Measurements from ENCODE around the gene YWHAQ.
"Not testable (repeated sequence)": the region's sequence is repeated elsewhere in the genome, so short reads cannot be mapped to it uniquely, and the experiment has no call there.

YWHAQ gene

DNA sequence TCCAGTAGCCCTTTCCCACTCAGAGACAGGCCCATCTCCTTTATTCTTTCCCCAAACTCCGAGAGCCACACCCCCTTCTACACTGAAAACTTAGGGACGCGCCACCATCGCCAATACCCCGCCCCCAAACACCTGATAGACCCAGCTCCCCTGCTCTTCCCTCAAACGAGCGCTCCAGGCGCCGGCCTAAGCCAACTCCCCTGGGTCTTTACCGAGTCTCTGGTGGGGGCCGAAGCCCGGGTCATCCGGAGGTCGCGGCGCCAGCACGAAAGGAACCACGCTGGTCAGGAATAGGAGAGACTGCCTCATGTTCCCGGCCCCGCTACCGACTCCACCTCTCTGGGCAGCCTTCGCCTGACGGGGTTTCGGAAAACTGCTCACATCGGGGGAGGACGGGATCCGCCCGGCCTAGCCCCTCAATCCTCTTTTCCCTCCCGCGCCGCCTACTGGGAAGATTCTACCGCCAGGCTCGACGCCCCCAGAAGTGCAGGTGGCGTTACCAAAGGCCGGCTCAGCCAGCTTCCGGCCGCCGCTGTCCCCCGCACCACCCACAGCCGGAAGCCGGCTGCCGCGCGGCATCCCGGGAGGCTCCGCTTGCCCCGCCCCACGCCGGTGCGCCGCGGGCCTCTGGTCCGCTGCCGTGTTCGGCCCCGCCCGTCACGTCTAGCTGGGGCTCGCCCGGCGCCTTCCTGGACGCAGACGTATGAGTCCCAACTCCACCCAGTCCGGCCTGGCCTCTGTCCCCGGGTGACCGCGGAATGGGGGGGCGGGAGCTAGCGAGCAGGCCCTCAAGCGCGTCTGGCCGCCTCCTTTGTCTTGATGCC is 75.3 kb downstream of the YWHAQ start, which contains the start of gene ADAM17:
Gene ADAM17, minus strand, starts transcription at position 534 of the 824 bp plus-strand sequence. Its CDS starts 225 bp downstream, at position 309.
- peak within 1 kb of the TSS; percentile 89 for H3K27ac ChIP-seq (ENCODE audit: insufficient read depth, low read length, poor library complexity, severe bottlenecking)
- peaks cover 12% of the 10 kb centered on the region for H3K4me1 ChIP-seq (ENCODE audit: control insufficient read depth, insufficient read depth, low read length, poor library complexity, severe bottlenecking)
- no peaks in the 10 kb centered on the region for H3K27me3 ChIP-seq (replicated peaks; ENCODE audit: control insufficient read depth, insufficient read depth, low read length, poor library complexity, severe bottlenecking)
- H3K36me3 ChIP-seq (ENCODE audit: control insufficient read depth, insufficient read depth, low read length), result no peaks in the 10 kb centered on the region
- H3K9me3 ChIP-seq (ENCODE audit: control insufficient read depth, low read length), result no peaks in the 10 kb centered on the region
- peak within 1 kb of the TSS; percentile 80 for H3K4me3 ChIP-seq (ENCODE audit: insufficient read depth, low read depth, low read length, poor library complexity, severe bottlenecking)
- DNase-seq, result peak; percentile 71 to 79 (median 72)

DNA sequence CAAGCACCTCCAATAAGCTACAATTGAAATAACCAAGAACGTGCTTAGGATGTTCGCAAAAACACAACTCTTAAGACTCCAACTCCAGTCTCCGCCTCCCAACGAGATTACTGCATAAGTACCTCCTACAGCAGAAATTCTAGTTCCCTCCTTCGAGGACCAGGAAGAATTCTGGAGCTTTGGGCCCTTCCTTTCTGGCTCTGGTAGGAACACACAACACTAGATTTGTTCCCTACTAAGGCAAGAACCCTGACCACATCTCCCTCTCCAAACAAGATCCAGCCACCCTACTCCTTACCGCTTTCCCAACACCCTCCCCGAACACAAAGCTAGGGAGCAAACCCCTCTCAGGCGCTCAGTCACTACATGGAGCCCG is 75.9 kb downstream of the YWHAQ start:
- H3K4me1 ChIP-seq (ENCODE audit: control insufficient read depth, insufficient read depth, low read length, poor library complexity, severe bottlenecking), result peaks cover 12% of the 10 kb centered on the region
- H3K4me3 ChIP-seq (ENCODE audit: insufficient read depth, low read depth, low read length, poor library complexity, severe bottlenecking), result peak overlapping the region; percentile 80
- no peaks in the 10 kb centered on the region for H3K9me3 ChIP-seq (ENCODE audit: control insufficient read depth, low read length)
- peak in 2 of 3 donors; percentile 8 to 9 for DNase-seq
- H3K27ac ChIP-seq (ENCODE audit: insufficient read depth, low read length, poor library complexity, severe bottlenecking), result peak overlapping the region; percentile 89
- H3K27me3 ChIP-seq (replicated peaks; ENCODE audit: control insufficient read depth, insufficient read depth, low read length, poor library complexity, severe bottlenecking), result no peaks in the 10 kb centered on the region
- H3K36me3 ChIP-seq (ENCODE audit: control insufficient read depth, insufficient read depth, low read length), result no peaks in the 10 kb centered on the region

DNA sequence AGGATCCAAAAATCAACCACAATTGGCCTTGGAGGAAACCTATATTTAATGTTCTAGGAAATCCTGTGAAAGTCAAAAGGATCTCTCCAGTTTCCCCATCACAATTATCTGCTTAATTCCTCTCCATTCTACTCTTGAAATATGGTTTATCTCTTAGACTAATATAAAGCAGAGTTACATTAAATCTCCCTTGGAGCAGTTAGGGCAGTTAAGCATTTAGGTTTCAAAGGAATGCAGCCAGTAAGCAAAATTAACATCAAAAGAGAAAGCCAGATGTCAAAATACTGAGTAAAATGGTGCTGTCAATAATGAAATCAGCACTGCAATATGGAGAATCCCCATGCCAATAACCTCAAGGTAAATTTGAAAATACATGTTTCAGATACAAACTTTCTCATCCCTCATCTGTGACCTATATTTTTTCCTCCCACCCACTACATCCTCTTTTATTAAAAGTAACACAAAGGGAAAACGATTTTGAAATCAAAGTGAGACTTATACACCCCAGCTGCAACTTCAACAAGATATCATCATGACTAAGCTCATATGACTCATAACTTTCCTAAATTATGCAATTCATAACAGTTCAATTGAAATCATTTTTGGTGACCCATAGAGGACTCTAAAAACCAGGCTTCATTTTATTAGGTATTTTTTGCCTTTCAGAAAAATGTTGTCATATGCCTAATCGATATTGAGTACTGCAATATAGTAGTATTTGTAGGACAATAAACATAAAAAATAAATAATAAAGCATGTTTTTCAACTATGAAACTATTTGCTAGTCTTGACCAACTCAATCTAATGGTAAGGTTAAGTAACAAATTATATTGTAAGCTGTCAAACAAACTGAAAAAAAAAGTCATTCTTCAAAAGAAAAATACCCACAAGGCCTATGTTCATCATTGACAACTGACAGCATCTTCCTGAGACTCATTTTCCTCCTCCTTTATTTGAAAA is 78.3 kb downstream of the YWHAQ start:
- Histone ChIP-seq H3K27ac (ENCODE audit: insufficient read depth, low read length, poor library complexity, severe bottlenecking) (peak overlapping the region; percentile 36), H3K36me3 (ENCODE audit: control insufficient read depth, insufficient read depth, low read length) (no peaks in the 10 kb centered on the region), H3K4me1 (ENCODE audit: control insufficient read depth, insufficient read depth, low read length, poor library complexity, severe bottlenecking) (peaks cover 22% of the 10 kb centered on the region), H3K27me3 (replicated peaks; ENCODE audit: control insufficient read depth, insufficient read depth, low read length, poor library complexity, severe bottlenecking) (no peaks in the 10 kb centered on the region), H3K4me3 (ENCODE audit: insufficient read depth, low read depth, low read length, poor library complexity, severe bottlenecking) (no peak overlapping the region), H3K9me3 (ENCODE audit: control insufficient read depth, low read length) (no peaks in the 10 kb centered on the region)
- no peak for DNase-seq

DNA sequence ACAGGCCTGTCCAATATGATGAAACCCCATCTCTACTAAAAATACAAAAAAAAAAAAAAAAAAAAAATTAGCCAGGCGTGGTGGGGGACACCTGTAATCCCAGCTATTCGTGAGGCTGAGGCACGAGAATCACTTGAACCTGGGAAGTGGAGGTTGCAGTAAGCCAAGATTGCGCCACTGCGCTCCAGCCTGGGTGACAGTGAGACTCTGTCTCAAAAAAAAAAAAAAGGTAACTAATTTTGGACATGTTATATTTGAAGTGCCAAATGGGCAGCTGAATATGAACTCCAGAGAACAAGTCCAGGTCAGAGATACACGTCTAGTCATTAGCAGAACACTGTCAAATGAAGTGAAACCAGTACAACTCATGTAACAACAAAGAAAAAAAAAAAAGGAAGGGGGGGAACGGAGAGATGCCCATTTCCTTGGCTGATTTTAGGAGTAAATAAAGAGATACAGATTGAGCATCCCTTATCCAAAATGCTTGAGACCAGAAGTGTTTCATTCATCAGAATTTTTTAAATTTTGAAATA is 79.9 kb downstream of the YWHAQ start:
- not testable (repeated sequence) for H3K27ac ChIP-seq (ENCODE audit: insufficient read depth, low read length, poor library complexity, severe bottlenecking); H3K36me3 ChIP-seq (ENCODE audit: control insufficient read depth, insufficient read depth, low read length); H3K27me3 ChIP-seq (replicated peaks; ENCODE audit: control insufficient read depth, insufficient read depth, low read length, poor library complexity, severe bottlenecking); DNase-seq; H3K4me3 ChIP-seq (ENCODE audit: insufficient read depth, low read depth, low read length, poor library complexity, severe bottlenecking); H3K9me3 ChIP-seq (ENCODE audit: control insufficient read depth, low read length)
- peaks cover 20% of the 10 kb centered on the region for H3K4me1 ChIP-seq (ENCODE audit: control insufficient read depth, insufficient read depth, low read length, poor library complexity, severe bottlenecking)

DNA sequence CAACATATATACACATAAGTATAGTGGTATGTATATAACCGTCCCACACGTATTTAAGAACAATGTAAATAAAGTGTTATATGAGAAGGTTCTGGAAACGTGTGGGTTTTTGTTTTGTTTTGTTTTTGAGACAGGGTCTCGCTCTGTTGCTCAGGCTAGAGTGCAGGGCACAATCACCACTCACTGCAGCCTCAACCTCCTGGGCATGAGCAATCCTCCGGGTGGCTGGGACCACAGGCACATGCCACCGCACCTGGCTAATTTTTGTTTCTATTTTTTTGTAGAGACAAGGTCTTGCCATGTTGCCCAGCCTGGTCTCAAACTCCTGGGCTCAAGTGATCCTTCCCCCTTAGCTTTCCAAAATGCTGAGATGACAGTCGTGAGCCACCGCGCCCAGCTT is 81.4 kb downstream of the YWHAQ start:
- no peaks in the 10 kb centered on the region for H3K27me3 ChIP-seq (replicated peaks; ENCODE audit: control insufficient read depth, insufficient read depth, low read length, poor library complexity, severe bottlenecking)
- no peaks in the 10 kb centered on the region for H3K9me3 ChIP-seq (ENCODE audit: control insufficient read depth, low read length)
- no peak overlapping the region for H3K27ac ChIP-seq (ENCODE audit: insufficient read depth, low read length, poor library complexity, severe bottlenecking)
- H3K36me3 ChIP-seq (ENCODE audit: control insufficient read depth, insufficient read depth, low read length), result no peaks in the 10 kb centered on the region
- H3K4me1 ChIP-seq (ENCODE audit: control insufficient read depth, insufficient read depth, low read length, poor library complexity, severe bottlenecking), result peaks cover 20% of the 10 kb centered on the region
- DNase-seq, result no peak
- no peak overlapping the region for H3K4me3 ChIP-seq (ENCODE audit: insufficient read depth, low read depth, low read length, poor library complexity, severe bottlenecking)

DNA sequence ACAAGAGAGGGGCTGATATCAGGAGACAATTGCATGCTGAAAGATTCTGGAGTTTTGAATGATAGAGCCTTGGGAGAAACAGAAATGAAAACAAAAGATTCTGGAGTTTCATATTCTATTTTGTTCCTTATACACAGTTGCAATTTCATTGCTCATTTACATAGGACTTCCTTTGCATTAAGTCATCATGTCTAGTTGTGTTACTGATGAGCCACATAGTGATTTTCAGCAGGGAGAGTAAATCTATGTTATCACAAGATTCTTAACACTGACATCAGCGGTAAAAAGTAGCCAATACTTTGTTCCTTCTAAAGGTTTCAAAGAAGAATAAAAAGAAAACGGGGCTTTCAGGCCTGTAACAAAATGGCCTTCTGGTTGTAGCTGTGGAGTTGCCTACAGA is 82.3 kb downstream of the YWHAQ start:
- Histone ChIP-seq H3K4me1 (ENCODE audit: control insufficient read depth, insufficient read depth, low read length, poor library complexity, severe bottlenecking) (peaks cover 20% of the 10 kb centered on the region), H3K9me3 (ENCODE audit: control insufficient read depth, low read length) (no peaks in the 10 kb centered on the region), H3K27me3 (replicated peaks; ENCODE audit: control insufficient read depth, insufficient read depth, low read length, poor library complexity, severe bottlenecking) (no peaks in the 10 kb centered on the region), H3K27ac (ENCODE audit: insufficient read depth, low read length, poor library complexity, severe bottlenecking) (no peak overlapping the region), H3K4me3 (ENCODE audit: insufficient read depth, low read depth, low read length, poor library complexity, severe bottlenecking) (no peak overlapping the region), H3K36me3 (ENCODE audit: control insufficient read depth, insufficient read depth, low read length) (no peaks in the 10 kb centered on the region)
- DNase-seq, result no peak

DNA sequence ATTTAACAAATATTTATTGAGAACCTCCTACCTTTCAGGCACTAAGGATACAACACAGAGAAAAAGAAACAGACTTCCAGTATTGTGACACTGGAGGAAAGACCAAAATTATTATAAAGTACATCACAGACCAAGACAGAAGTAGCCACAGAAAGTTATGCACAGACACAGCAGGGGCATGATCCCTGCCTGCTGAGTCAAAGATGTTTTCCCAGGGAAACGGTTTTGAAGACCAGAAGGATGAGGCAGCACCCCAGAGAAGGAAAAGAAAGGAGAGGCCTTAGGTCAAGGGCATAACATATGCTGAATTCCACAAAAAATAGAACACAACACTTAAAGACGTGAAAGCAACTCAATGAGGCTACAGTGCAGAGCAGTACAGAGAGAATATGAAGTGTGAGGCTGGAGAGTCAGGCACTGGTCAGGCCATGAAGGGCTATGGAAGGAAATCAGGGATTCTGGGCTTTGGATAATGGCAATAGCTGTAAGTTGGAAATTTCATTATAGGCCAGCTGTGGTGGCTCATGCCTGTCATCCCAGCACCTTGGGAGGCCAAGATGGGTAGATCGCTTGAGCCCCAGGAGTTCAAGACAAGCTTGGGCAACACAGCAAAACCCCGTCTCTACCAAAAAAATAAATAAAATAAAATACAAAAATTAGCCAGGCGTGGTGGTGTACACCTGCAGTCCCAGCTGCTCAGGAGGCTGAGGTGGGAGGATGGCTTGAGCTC is 83.4 kb downstream of the YWHAQ start:
- no peak overlapping the region for H3K27ac ChIP-seq (ENCODE audit: insufficient read depth, low read length, poor library complexity, severe bottlenecking)
- DNase-seq, result no peak
- H3K4me3 ChIP-seq (ENCODE audit: insufficient read depth, low read depth, low read length, poor library complexity, severe bottlenecking), result no peak overlapping the region
- H3K9me3 ChIP-seq (ENCODE audit: control insufficient read depth, low read length), result no peaks in the 10 kb centered on the region
- H3K36me3 ChIP-seq (ENCODE audit: control insufficient read depth, insufficient read depth, low read length), result no peaks in the 10 kb centered on the region
- H3K27me3 ChIP-seq (replicated peaks; ENCODE audit: control insufficient read depth, insufficient read depth, low read length, poor library complexity, severe bottlenecking), result no peaks in the 10 kb centered on the region
- H3K4me1 ChIP-seq (ENCODE audit: control insufficient read depth, insufficient read depth, low read length, poor library complexity, severe bottlenecking), result peaks cover 23% of the 10 kb centered on the region

DNA sequence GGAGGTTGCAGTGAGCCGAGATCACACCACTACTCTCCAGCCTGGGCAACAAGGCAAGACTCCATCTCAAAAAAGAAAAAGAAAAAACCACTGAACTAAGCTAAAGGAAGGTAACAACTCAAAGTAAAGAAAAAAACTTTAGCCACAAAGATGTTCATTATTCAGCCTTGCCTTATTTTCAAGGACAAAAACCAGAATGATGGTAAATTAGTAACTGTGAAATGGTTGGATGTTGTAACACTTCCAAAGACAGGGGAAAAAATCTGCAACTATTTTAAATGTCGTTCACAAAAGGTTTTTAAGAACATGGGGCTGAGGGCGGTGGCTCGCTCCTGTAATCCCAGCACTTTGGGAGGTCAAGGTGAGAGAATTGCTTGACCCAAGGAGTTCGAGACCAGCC is 85.3 kb downstream of the YWHAQ start:
- H3K27ac ChIP-seq (ENCODE audit: insufficient read depth, low read length, poor library complexity, severe bottlenecking), result no peak overlapping the region
- H3K27me3 ChIP-seq (replicated peaks; ENCODE audit: control insufficient read depth, insufficient read depth, low read length, poor library complexity, severe bottlenecking), result no peaks in the 10 kb centered on the region
- DNase-seq, result no peak
- no peaks in the 10 kb centered on the region for H3K36me3 ChIP-seq (ENCODE audit: control insufficient read depth, insufficient read depth, low read length)
- peaks cover 23% of the 10 kb centered on the region for H3K4me1 ChIP-seq (ENCODE audit: control insufficient read depth, insufficient read depth, low read length, poor library complexity, severe bottlenecking)
- H3K9me3 ChIP-seq (ENCODE audit: control insufficient read depth, low read length), result no peaks in the 10 kb centered on the region
- H3K4me3 ChIP-seq (ENCODE audit: insufficient read depth, low read depth, low read length, poor library complexity, severe bottlenecking), result no peak overlapping the region

DNA sequence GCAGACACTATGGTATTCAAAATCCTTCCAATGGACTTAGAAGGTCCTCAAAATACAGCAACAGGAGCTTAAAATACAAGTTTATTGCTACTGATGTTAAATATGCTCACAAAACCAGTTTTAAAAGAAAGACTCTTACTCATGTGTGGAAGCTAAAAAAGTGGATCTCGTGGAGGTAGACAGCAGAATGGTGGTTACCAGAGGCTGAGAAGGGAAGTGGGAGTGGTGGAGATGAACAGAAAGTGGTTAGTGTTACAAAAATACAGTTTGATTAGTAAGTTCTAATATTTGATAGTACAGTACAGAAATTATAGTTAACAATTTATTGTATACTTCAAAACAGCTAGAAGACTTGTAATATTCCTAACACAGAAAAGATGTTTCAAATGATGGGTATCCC is 87.2 kb downstream of the YWHAQ start:
- Histone ChIP-seq H3K9me3 (ENCODE audit: control insufficient read depth, low read length) (no peaks in the 10 kb centered on the region), H3K4me3 (ENCODE audit: insufficient read depth, low read depth, low read length, poor library complexity, severe bottlenecking) (no peak overlapping the region), H3K36me3 (ENCODE audit: control insufficient read depth, insufficient read depth, low read length) (peaks cover 3% of the 10 kb centered on the region), H3K4me1 (ENCODE audit: control insufficient read depth, insufficient read depth, low read length, poor library complexity, severe bottlenecking) (peaks cover 19% of the 10 kb centered on the region), H3K27me3 (replicated peaks; ENCODE audit: control insufficient read depth, insufficient read depth, low read length, poor library complexity, severe bottlenecking) (no peaks in the 10 kb centered on the region), H3K27ac (ENCODE audit: insufficient read depth, low read length, poor library complexity, severe bottlenecking) (no peak overlapping the region)
- DNase-seq, result no peak
